VCaP (cell line): ENCODE data around the gene QSOX2.
A peak's percentile ranks its signal among the peaks of the same experiment; 100 is the strongest.

Experiments
- H3K27ac ChIP-seq: fragments of 450-650 bp; 2 replicates; pipeline ENCODE4 v1.5.1; 2017
- CTCF ChIP-seq: fragments of 450-650 bp; conservative IDR thresholded peaks from 2 replicates; pipeline ENCODE4 v1.5.1; 2017; ENCODE audit warnings: mild to moderate bottlenecking, moderate library complexity

Gene QSOX2

GRCh38 chr9:136285501-136286358, 40.1 kb upstream of the QSOX2 start:
- no peak overlapping the region for H3K27ac ChIP-seq
- no peak for TF ChIP-seq CTCF

GRCh38 chr9:136284951-136285350, 39.3 kb upstream of the QSOX2 start:
- TF ChIP-seq CTCF: no peak
- H3K27ac ChIP-seq: no peak overlapping the region

GRCh38 chr9:136284311-136284710, 38.7 kb upstream of the QSOX2 start:
- no peak overlapping the region; the same call in 1 of the 2 replicates for H3K27ac ChIP-seq

GRCh38 chr9:136283291-136284235, 38.0 kb upstream of the QSOX2 start:
- peak overlapping the region; percentile 43; the same call in 1 of the 2 replicates for H3K27ac ChIP-seq

More at GRCh38 chr9:136284311-136284710, 38.7 kb upstream of the QSOX2 start:
- no peak for TF ChIP-seq CTCF

GRCh38 chr9:136282272-136282861, 36.8 kb upstream of the QSOX2 start:
- TF ChIP-seq CTCF: no peak
- H3K27ac ChIP-seq: no peak overlapping the region; the same call in 1 of the 2 replicates

More at GRCh38 chr9:136283291-136284235, 38.0 kb upstream of the QSOX2 start:
- TF ChIP-seq CTCF: peak; percentile 98

GRCh38 chr9:136281421-136282271, 36.0 kb upstream of the QSOX2 start:
- TF ChIP-seq CTCF: no peak
- H3K27ac ChIP-seq: no peak overlapping the region
